ENCODE results near the gene PTGFR. TPM values are rescaled to one million over a fixed set of nuclear protein-coding genes. Genes with fewer than 3 reads are reported as not detected.

Gene PTGFR
- total RNA-seq, 1 experiment from 2014 or later, result not detected

DNA sequence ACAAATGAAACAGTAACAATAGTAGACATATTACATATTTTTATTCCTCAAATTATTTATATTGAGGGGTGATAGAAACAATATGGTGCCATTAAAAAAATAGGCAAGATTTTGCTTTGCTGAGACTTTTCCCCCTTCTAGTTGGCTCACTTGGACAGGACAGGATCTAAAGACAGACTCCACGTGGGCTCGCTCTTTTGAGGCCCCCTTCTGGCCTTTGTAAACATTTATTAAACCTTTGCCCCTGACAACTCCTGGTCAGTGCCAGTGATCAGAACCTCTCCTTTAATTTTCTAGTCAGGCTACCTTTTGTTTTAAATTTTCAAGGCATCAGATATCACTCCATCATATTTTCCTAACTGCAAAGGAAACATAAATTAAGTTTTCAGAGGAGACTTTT lies 79.8 kb downstream of the PTGFR start:
- DNase-seq (ENCODE audit: low spot score), result no peak
- in situ Hi-C loops (cut with HindIII; ENCODE audit: low sequenced_read_pairs), result no loop called here

DNA sequence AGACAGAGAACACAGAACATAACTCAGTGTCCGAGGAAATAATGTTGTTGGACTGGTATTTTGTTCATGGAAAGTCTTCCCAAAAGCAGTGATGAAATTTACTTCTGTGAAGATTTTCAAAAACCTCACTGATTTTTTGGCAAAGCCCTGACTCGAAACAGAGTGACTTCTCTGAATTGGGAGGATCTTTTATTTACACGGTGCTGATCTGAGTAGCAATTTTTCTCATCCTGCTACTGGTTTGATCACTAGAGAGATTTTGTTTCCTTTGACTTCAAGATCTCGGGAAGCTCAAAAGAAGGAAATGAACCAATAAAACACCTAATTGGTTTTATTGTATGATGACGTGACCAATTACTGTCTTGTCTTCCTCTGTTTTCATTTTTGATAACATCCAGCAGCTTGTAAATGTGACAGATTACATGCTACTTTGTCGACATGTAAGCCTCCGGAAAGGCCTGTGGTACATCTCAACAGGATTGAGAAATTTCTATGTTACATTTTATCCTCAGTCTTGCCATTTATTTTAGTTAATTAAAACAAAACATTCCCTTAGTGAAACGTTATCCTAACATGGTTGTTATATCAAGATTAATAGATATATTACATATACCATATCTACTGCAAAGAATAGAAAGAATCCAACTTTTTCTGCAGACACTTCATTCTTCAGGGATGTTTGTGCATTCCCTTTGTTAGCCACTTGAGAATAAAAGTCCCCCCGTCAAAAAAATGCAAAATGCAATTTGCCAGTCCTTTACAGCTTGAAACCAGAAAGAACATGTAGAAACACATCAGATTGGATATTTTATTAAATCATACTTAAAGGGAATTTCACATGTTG lies 86.7 kb downstream of the PTGFR start:
- in situ Hi-C loops (cut with HindIII; ENCODE audit: low sequenced_read_pairs), result no loop called here
- DNase-seq (ENCODE audit: low spot score), result no peak

DNA sequence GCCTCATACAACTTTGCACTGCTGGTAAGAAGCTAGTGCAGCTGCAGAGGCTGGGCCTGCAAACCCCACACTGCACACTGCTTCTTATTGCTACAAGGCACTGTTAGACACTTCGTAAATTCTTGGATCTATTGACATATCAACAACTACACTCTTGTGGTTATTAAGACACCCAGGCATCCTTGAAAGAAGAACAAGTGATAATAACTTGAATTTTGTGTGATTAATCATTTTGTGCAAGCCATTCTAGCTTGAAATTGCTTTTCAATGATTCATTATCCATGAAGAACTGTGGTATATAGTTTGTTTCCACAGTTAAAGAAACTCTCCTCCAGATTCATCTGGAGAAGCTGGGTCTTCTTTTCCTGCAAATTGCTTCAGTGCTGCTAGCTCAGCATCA lies 95.8 kb downstream of the PTGFR start:
- in situ Hi-C loops (cut with HindIII; ENCODE audit: low sequenced_read_pairs), result no loop called here
- DNase-seq (ENCODE audit: low spot score), result no peak

- no peak for DNase-seq (ENCODE audit: low spot score)
- in situ Hi-C loops (cut with HindIII; ENCODE audit: low sequenced_read_pairs), result no loop called here
Measured at GRCh38 chr1:78587211-78587610, 96.4 kb downstream of the PTGFR start.

Other genes with a start within 250 kb of the PTGFR start
- gene IFI44L, start 129.5 kb downstream of the PTGFR start, total RNA-seq (2014; rRNA removed; shearing (Covaris generic)), result not detected in 2 replicates
- not detected in 2 replicates for gene IFI44, start 158.9 kb downstream of the PTGFR start, total RNA-seq (2014; rRNA removed; shearing (Covaris generic))